ENCODE data around the gene OOSP1.

- no peak for TF ChIP-seq CTCF (conservative IDR thresholded peaks at IDR 0.05; ENCODE audit: low read depth in 2 of 2)
- TF ChIP-seq POLR2AphosphoS5 (IDR thresholded peaks at IDR 0.05; ENCODE audit: low read depth) = no peak
- no peak for TF ChIP-seq ZNF462 (CRISPR knock-in tag; IDR thresholded peaks at IDR 0.05)
- no peak for TF ChIP-seq EZH2 (IDR thresholded peaks at IDR 0.05; ENCODE audit: low read depth, unreplicated experiment)
- TF ChIP-seq REST (IDR thresholded peaks at IDR 0.05; ENCODE audit: unreplicated experiment) = no peak
Observed at GRCh38 chr11:59957094-59957493, 18.9 kb downstream of the OOSP1 start.
